ENCODE results near the gene NAP1L1. TPM values are rescaled to one million over a fixed set of nuclear protein-coding genes. Genes with fewer than 3 reads are reported as not detected.

Gene NAP1L1
- total and polyA plus RNA-seq, 10 donors: 353 to 533 (median 404) TPM

GRCh38 chr12:76032043-76032981 is 52.2 kb downstream of the NAP1L1 start:
- WGBS, 5 donors: 7 to 10% (median 8%) methylated on average over 58 of the region's 58 CpGs
- Histone ChIP-seq H3K27ac (peak overlapping the region; percentile 89 to 97 (median 92)), H3K36me3 (no peaks in the 10 kb centered on the region), H3K9me3 (no peaks in the 10 kb centered on the region), H3K27me3 (replicated peaks in 1 of 7) (peaks cover 0 to 30% (median 8%) of the 10 kb centered on the region in 7 donors), H3K4me1 (peaks cover 5 to 60% (median 44%) of the 10 kb centered on the region in 6 donors), H3K4me3 (peak overlapping the region; percentile 55 to 89 (median 77))
- intact Hi-C loops (cut with DNase I; ENCODE audit: low total_unique reads): loop anchor here (2.0 kb wide), 1 partner anchor 508 kb away; no protein-coding TSS in a partner anchor
- no peak for DNase-seq
- TF ChIP-seq POLR2A (IDR thresholded peaks at IDR 0.05) (no peak), CTCF (IDR thresholded peaks at IDR 0.05 in 8 of 11, conservative IDR thresholded peaks at IDR 0.05 in 3 of 11) (no peak), POLR2AphosphoS5 (IDR thresholded peaks at IDR 0.05) (no peak)

- WGBS, 5 donors: 0 to 2% (median 0%) methylated on average over 28 to 67 of the region's 67 CpGs
- intact Hi-C loops (cut with DNase I; ENCODE audit: low total_unique reads): loop anchor here (2.0 kb wide), 1 partner anchor 507 kb away; no protein-coding TSS in a partner anchor
- DNase-seq: peak; percentile 96
- Histone ChIP-seq H3K27me3 (replicated peaks in 1 of 7) (peaks cover 0 to 31% (median 8%) of the 10 kb centered on the region in 7 donors), H3K4me1 (peaks cover 2 to 60% (median 41%) of the 10 kb centered on the region in 6 donors), H3K27ac (peak within 1 kb of the TSS; percentile 89 to 97 (median 92)), H3K36me3 (no peaks in the 10 kb centered on the region), H3K4me3 (peak within 1 kb of the TSS; percentile 55 to 89 (median 77)), H3K9me3 (no peaks in the 10 kb centered on the region)
- TF ChIP-seq CTCF (IDR thresholded peaks at IDR 0.05 in 8 of 11, conservative IDR thresholded peaks at IDR 0.05 in 3 of 11): peak; percentile 10 to 72 (median 59)
- TF ChIP-seq POLR2A (IDR thresholded peaks at IDR 0.05): peak in 2 of 3 donors; percentile 3 to 87
- peak; percentile 90 to 94 (median 92) for TF ChIP-seq POLR2AphosphoS5 (IDR thresholded peaks at IDR 0.05)
Measured at GRCh38 chr12:76031414-76032042, 53.0 kb downstream of the NAP1L1 start, which contains the start of gene PHLDA1. TSS of gene PHLDA1 (minus strand) at chr12:76031776.

GRCh38 chr12:76031081-76031413 is 53.4 kb downstream of the NAP1L1 start:
- intact Hi-C loops (cut with DNase I; ENCODE audit: low total_unique reads): no loop called here
- Histone ChIP-seq H3K4me1 (peaks cover 2 to 62% (median 43%) of the 10 kb centered on the region in 6 donors), H3K27ac (peak overlapping the region; percentile 89 to 97 (median 92)), H3K4me3 (peak overlapping the region; percentile 55 to 89 (median 77)), H3K27me3 (replicated peaks in 1 of 7) (peaks cover 0 to 31% (median 8%) of the 10 kb centered on the region in 7 donors), H3K9me3 (no peaks in the 10 kb centered on the region), H3K36me3 (no peaks in the 10 kb centered on the region)
- DNase-seq: no peak
- no peak for TF ChIP-seq CTCF (IDR thresholded peaks at IDR 0.05 in 8 of 11, conservative IDR thresholded peaks at IDR 0.05 in 3 of 11)
- no peak for TF ChIP-seq POLR2AphosphoS5 (IDR thresholded peaks at IDR 0.05)
- TF ChIP-seq POLR2A (IDR thresholded peaks at IDR 0.05): no peak
- 0 to 2% (median 0%) methylated on average over 8 to 26 of the region's 26 CpGs for WGBS, 5 donors
